ENCODE data around the gene ADCY10.

ADCY10 gene

GRCh38 chr1:167789501-167789900 is 124.4 kb downstream of the ADCY10 start:
- TF ChIP-seq CTCF (IDR thresholded peaks at IDR 0.05; ENCODE audit: extremely low read depth, missing control alignments) = no peak
- DNase-seq (ENCODE audit: low spot score) = no peak

GRCh38 chr1:167786502-167786901 is 127.4 kb downstream of the ADCY10 start:
- no peak for DNase-seq (ENCODE audit: low spot score)
- no peak for TF ChIP-seq CTCF (IDR thresholded peaks at IDR 0.05; ENCODE audit: extremely low read depth, missing control alignments)

- DNase-seq (ENCODE audit: low spot score) = no peak
- no peak for TF ChIP-seq CTCF (IDR thresholded peaks at IDR 0.05; ENCODE audit: extremely low read depth, missing control alignments)
Measured at GRCh38 chr1:167784876-167785550, 128.9 kb downstream of the ADCY10 start.

GRCh38 chr1:167782946-167783345 is 131.0 kb downstream of the ADCY10 start:
- TF ChIP-seq CTCF (IDR thresholded peaks at IDR 0.05; ENCODE audit: extremely low read depth, missing control alignments) = no peak
- DNase-seq (ENCODE audit: low spot score) = no peak

GRCh38 chr1:167781558-167781957 is 132.4 kb downstream of the ADCY10 start:
- no peak for TF ChIP-seq CTCF (IDR thresholded peaks at IDR 0.05; ENCODE audit: extremely low read depth, missing control alignments)

GRCh38 chr1:167777269-167777650 is 136.7 kb downstream of the ADCY10 start:
- TF ChIP-seq CTCF (IDR thresholded peaks at IDR 0.05; ENCODE audit: extremely low read depth, missing control alignments) = no peak
- DNase-seq (ENCODE audit: low spot score) = no peak

More at GRCh38 chr1:167781558-167781957, 132.4 kb downstream of the ADCY10 start:
- no peak for DNase-seq (ENCODE audit: low spot score)

GRCh38 chr1:167776616-167777268 is 137.2 kb downstream of the ADCY10 start:
- TF ChIP-seq CTCF (IDR thresholded peaks at IDR 0.05; ENCODE audit: extremely low read depth, missing control alignments) = no peak
- no peak for DNase-seq (ENCODE audit: low spot score)
